SK-N-MC (cell line): ENCODE results near the gene MAFB.

ENCODE experiments used
- EZH2 ChIP-seq: fragments of 200-600 bp; sonication (generic); IDR thresholded peaks from one replicate; pipeline ENCODE4 v1.6.1; 2017; ENCODE audit warnings: antibody characterized with exemption
- FOXP2 ChIP-seq: optimal IDR thresholded peaks from 2 replicates; pipeline ENCODE3; 2011; ENCODE audit warnings: mild to moderate bottlenecking, moderate library complexity; ENCODE audit not compliant: insufficient read depth; ENCODE audit errors: extremely low read length, control extremely low read depth
- POLR2AphosphoS5 ChIP-seq: IDR thresholded peaks from 2 replicates; pipeline ENCODE4 v1.6.1; 2012; ENCODE audit warnings: mild to moderate bottlenecking, low read depth, low read length, borderline replicate concordance

GRCh38 chr20:40705413-40705812, 16.4 kb upstream of the MAFB start:
- TF ChIP-seq POLR2AphosphoS5 = no peak
- TF ChIP-seq EZH2 = no peak
- TF ChIP-seq FOXP2 = no peak
